ENCODE measurements around the gene BPGM.

BPGM gene

GRCh38 chr7:134648456-134648855 lies 1.8 kb downstream of the BPGM start:
- no peak for TF ChIP-seq CTCF (IDR thresholded peaks at IDR 0.05; ENCODE audit: poor library complexity, severe bottlenecking)
- Histone ChIP-seq H3K27me3 (ENCODE audit: insufficient read depth, poor library complexity, severe bottlenecking) (no peaks in the 10 kb centered on the region), H3K36me3 (ENCODE audit: low read depth) (no peaks in the 10 kb centered on the region), H3K4me3 (ENCODE audit: severe bottlenecking) (no peak overlapping the region), H3K9me3 (ENCODE audit: severe bottlenecking) (no peaks in the 10 kb centered on the region), H3K27ac (ENCODE audit: poor library complexity, severe bottlenecking) (no peak overlapping the region), H3K4me1 (ENCODE audit: insufficient read depth, poor library complexity, severe bottlenecking) (peaks cover 19% of the 10 kb centered on the region)
- DNase-seq (ENCODE audit: low spot score), result no peak
- ATAC-seq (ENCODE audit: low read depth), result no peak

GRCh38 chr7:134649226-134649775 lies 2.6 kb downstream of the BPGM start:
- Histone ChIP-seq H3K27ac (ENCODE audit: poor library complexity, severe bottlenecking) (no peak overlapping the region), H3K4me1 (ENCODE audit: insufficient read depth, poor library complexity, severe bottlenecking) (peaks cover 19% of the 10 kb centered on the region), H3K4me3 (ENCODE audit: severe bottlenecking) (no peak overlapping the region), H3K36me3 (ENCODE audit: low read depth) (no peaks in the 10 kb centered on the region), H3K27me3 (ENCODE audit: insufficient read depth, poor library complexity, severe bottlenecking) (no peaks in the 10 kb centered on the region), H3K9me3 (ENCODE audit: severe bottlenecking) (no peaks in the 10 kb centered on the region)
- DNase-seq (ENCODE audit: low spot score), result no peak
- TF ChIP-seq CTCF (IDR thresholded peaks at IDR 0.05; ENCODE audit: poor library complexity, severe bottlenecking), result no peak
- no peak for ATAC-seq (ENCODE audit: low read depth)

DNA sequence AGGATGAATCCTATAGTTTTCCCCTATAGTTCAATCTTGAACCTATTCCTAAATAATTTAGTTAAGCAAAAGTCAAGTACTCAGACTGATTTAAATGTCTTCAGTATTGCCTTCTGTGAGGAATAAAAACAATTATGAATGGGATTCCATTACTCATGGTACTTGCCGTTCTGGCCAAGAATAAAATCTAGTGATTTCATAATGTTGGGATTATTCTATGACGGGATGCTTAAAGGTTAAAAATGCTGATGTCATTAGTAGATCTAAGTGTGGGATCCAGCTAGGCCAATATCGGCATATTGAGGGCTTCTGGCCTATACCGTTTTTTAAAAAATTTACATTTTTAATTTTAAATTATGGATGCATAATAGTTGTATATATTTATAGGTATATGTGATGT lies 5.3 kb downstream of the BPGM start:
- Histone ChIP-seq H3K36me3 (ENCODE audit: low read depth) (no peaks in the 10 kb centered on the region), H3K27me3 (ENCODE audit: insufficient read depth, poor library complexity, severe bottlenecking) (no peaks in the 10 kb centered on the region), H3K4me3 (ENCODE audit: severe bottlenecking) (no peak overlapping the region), H3K4me1 (ENCODE audit: insufficient read depth, poor library complexity, severe bottlenecking) (peaks cover 14% of the 10 kb centered on the region), H3K9me3 (ENCODE audit: severe bottlenecking) (no peaks in the 10 kb centered on the region), H3K27ac (ENCODE audit: poor library complexity, severe bottlenecking) (no peak overlapping the region)
- no peak for DNase-seq (ENCODE audit: low spot score)
- TF ChIP-seq CTCF (IDR thresholded peaks at IDR 0.05; ENCODE audit: poor library complexity, severe bottlenecking), result no peak
- ATAC-seq (ENCODE audit: low read depth), result no peak

DNA sequence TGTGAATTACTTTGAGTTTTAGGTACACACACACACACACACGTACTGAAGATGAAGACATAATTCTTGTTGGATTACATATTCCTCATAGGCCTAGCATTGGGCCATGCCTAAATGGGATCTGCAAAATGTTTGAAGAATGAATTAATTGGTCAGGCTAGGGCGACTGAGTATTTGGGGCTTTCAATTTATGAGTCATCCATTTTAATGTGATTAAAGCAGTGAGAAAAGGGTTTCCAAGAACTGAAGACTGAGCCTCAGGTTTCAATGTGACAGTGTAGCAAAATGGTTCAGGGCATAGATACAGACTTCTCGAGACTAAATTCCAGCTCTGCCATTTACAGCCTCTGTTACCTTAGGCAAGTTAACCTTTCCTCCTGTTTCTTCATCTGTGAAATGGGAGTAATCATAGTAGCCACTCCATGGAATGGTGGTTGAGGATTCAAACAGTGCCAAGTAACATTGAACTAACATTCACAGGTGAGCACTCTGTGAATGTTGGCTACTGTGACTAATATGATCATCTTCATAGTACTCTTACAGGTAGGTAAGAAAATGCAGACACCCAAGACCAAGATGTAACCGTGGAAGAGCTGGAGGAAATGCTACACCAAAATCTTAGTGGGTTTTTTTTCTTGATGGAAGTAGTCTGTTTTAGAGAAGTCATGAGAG lies 7.6 kb downstream of the BPGM start:
- peaks cover 9% of the 10 kb centered on the region for H3K4me1 ChIP-seq (ENCODE audit: insufficient read depth, poor library complexity, severe bottlenecking)
- no peak for DNase-seq (ENCODE audit: low spot score)
- H3K9me3 ChIP-seq (ENCODE audit: severe bottlenecking), result no peaks in the 10 kb centered on the region
- ATAC-seq (ENCODE audit: low read depth), result no peak; the same call in 2 of the 3 replicates
- no peaks in the 10 kb centered on the region for H3K27me3 ChIP-seq (ENCODE audit: insufficient read depth, poor library complexity, severe bottlenecking)
- no peak for TF ChIP-seq CTCF (IDR thresholded peaks at IDR 0.05; ENCODE audit: poor library complexity, severe bottlenecking)
- no peak overlapping the region for H3K4me3 ChIP-seq (ENCODE audit: severe bottlenecking)
- H3K27ac ChIP-seq (ENCODE audit: poor library complexity, severe bottlenecking), result no peak overlapping the region
- H3K36me3 ChIP-seq (ENCODE audit: low read depth), result no peaks in the 10 kb centered on the region

DNA sequence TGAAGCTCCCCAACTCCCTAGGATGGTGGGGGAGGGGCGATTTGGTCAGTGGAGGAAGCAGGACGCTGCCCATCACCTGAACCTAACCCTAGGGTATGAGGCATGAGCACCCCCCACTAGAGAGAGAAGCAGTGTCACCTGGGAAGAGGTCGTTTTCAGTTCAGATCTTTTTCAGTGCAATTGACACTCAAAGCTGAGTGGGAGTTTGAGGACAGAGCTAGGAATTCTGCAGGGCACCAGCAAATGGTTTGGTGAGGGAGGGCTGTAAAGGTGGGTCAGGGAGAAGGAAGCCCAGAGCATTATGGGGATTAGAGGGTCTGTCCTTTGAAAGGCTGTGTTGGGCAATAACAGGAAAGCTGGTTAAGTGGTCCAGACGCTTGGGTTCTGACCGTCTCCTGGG lies 10.9 kb downstream of the BPGM start:
- ATAC-seq (ENCODE audit: low read depth) (no peak), DNase-seq (ENCODE audit: low spot score) (no peak)
- no peak overlapping the region for H3K4me3 ChIP-seq (ENCODE audit: severe bottlenecking)
- no peaks in the 10 kb centered on the region for H3K9me3 ChIP-seq (ENCODE audit: severe bottlenecking)
- TF ChIP-seq CTCF (IDR thresholded peaks at IDR 0.05; ENCODE audit: poor library complexity, severe bottlenecking), result no peak
- peaks cover under 1% of the 10 kb centered on the region; the same call in 1 of the 2 replicates for H3K36me3 ChIP-seq (ENCODE audit: low read depth)
- no peaks in the 10 kb centered on the region for H3K27me3 ChIP-seq (ENCODE audit: insufficient read depth, poor library complexity, severe bottlenecking)
- peaks cover 16% of the 10 kb centered on the region for H3K4me1 ChIP-seq (ENCODE audit: insufficient read depth, poor library complexity, severe bottlenecking)
- no peak overlapping the region for H3K27ac ChIP-seq (ENCODE audit: poor library complexity, severe bottlenecking)

All from RWPE2 (cell line).